Measurements from ENCODE around the gene PDE7B.
"Not testable (repeated sequence)": the region's sequence is repeated elsewhere in the genome, so short reads cannot be mapped to it uniquely, and the experiment has no call there.

PDE7B gene

DNA sequence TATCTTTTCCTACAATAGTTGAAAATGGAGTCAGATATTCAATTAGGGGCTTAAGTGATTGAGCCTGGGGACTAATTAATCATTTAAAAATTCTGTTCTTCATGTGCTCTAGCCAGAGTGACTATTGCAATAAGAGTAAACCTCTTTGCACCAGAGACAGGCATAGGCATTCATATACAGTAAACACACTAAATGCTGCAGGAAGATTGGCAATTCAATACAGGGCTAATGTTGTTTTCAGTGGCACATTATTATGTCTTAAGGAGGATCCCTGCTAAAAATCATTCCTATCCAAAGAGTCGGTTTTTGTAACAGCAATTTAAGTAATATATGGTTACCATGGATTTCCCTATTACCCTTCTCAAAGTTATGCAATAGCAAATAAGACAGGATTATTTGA lies 1.2 kb downstream of the PDE7B start:
- no peak for DNase-seq

DNA sequence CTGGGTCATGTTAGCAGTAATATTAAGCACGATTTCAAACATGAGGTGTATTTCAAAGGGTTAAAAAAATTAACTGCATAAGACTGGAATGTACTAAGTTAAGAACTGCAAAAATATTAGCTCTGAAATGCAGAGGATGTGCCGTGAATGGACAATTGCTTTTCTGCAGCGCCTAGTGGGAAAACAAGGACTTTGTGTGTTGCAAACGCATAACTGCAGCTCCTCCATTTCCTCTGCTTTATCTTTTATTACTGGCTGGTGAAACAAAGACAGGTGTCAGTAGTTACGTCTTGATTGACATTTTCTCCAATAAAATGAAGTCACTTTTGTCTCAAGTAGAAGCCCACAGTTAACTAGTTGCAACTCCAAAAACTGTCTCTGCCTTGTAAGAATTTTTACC lies 1.7 kb downstream of the PDE7B start:
- DNase-seq, result no peak

DNA sequence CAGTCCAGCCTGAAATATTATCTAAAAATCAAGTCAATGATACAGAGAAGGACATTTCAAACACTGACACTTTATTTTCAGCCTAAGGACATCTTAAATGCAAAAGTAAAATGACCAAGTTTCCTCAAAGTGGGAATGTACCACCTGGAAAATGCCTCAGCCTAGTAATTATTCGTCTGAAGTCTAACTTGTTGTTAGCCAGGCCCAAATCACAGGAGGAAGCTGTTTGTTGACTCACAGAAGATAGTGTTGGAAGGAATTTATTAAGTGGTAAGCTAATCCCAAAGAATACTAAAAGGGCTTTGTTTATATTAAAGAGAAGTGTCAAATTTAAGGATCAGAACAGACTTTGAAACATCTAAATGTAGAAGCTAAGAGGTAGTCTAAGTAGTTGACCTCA lies 2.5 kb downstream of the PDE7B start:
- no peak for DNase-seq

DNA sequence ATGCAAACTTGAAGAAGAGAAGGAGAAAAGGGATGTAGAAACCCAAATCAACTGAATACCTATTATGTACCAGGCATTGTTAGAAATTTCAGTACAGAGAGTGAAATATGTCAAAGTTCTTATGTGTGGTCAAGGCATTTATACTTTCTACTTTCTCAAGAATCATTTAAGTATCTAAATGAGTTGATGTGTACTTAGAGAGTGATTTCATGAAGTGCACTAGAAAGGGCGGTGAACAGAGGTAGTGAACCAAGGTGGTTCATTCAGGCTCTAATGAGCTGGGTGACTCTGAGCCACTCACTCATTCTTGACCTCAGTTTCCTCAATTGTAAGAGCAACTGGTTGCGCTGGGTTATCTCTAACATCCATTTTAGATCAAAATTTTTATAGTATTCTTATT lies 3.3 kb downstream of the PDE7B start:
- DNase-seq, result no peak

DNA sequence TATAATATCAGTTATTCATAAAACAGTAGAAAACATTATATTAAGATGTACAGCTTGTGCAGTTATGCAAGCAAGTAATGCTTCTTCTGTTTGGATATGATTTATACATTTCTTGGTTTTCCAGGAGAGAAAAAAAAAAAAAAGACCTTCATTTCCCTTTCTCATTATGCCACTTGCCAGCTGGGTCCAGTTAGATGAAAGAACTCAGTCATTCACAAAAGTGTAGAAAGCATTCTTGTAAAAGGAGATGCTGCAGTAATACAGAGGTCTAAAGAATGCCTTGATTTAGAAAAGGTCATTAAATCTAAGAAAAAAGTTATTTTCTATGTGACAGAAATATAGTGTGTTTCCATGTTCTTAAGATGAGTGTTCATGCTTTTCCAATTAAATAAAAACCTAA lies 7.4 kb downstream of the PDE7B start:
- no peak for DNase-seq

DNA sequence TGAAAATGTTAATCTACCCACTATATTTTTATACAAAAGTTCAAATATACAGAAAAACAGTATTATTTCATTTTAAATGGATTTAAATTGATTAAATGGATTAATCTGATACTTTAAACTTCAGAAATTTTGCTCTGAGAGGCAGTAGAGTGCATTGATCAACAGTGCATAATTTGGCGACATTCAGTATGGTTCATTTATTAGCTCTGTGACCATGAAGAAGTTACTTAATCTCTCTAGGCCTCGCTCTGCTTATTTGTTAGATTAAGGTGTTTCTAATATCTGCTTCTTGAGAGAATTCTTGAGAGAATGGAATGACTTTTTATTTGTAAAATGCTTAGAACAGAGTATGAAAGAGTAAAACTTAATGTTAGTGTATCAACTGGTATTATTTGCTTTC lies 8.9 kb downstream of the PDE7B start:
- no peak for DNase-seq

DNA sequence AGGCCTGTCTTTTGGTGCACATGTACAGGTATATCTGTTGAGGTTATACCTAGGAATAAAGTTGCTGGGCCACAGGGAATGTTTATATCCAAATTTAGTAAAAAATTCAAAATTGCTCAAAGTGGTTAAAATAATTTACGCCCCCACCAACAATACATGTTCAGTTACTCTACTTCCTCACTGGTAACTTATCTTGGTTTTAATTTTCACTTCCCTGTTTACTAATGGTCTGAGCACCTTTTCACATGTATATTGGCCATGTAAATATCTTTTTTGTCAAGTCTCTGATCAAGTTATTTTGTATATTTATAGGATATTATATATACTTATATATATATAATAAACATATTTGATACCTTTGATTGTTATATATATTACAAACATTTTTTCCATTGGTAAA lies 9.7 kb downstream of the PDE7B start:
- DNase-seq, result no peak

DNA sequence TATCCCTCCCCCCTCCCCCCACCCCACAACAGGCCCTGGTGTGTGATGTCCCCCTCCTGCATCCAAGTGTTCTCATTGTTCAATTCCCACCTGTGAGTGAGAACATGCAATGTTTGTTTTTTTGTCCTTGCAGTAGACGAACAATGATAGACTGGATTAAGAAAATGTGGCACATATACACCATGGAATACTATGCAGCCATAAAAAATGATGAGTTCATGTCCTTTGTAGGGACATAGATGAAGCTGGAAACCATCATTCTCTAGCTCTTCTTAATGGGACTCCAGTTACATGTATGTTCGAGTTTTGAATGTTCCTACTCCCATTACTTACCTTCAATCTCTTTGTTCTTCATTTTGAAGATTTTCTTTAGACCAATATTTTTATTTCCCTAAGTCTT lies 13.4 kb downstream of the PDE7B start:
- DNase-seq, result not testable (repeated sequence)

DNA sequence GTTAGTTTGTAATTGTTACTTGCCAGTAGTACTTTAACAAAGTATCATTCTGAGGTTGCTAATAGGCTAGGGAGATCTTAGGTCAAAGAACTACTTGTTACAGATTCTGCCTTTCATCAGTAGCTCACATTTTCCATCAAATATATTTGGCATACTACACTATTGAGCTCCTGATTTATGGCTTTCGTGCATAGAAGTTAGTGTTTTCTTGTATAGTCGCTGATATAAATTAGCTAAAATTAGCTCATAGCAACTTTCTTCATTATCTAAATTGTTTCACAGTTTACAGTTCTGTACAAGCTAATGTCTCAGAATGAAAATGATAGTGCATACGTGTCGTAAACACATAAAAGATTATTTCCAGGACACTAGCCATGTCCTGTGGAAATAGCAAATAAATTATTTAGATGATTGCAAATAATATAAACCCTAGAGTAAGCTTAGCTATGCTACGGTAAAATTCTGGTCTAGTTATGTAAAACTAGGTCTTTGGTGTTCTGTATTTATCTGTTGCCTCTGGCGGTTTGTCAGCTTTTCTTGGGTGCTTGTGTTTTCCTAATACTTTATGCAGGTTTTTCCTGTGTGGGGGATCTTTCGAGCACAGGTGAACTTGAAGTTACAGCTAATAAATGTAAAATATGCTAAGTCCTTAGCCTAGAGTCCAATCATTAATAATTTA lies 15.1 kb downstream of the PDE7B start:
- DNase-seq, result no peak

DNA sequence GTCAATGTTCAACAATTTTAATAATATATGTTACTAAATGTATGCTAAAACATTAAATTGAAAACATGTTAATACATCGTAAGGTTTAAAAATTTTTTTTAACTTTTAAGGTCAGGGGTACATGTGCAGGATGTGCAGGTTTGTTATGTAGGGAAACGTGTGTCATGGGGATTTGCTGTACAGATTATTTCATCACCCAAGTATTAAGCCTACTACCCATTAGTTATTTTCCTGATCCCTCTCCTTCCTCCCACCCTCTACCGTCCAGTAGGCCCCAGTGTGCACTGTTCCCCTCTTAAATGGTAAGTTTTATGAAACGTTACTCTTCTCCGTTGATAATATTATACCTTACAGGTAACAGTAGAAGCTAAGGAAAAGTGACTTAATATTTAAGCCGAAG lies 15.8 kb downstream of the PDE7B start:
- no peak for DNase-seq

DNA sequence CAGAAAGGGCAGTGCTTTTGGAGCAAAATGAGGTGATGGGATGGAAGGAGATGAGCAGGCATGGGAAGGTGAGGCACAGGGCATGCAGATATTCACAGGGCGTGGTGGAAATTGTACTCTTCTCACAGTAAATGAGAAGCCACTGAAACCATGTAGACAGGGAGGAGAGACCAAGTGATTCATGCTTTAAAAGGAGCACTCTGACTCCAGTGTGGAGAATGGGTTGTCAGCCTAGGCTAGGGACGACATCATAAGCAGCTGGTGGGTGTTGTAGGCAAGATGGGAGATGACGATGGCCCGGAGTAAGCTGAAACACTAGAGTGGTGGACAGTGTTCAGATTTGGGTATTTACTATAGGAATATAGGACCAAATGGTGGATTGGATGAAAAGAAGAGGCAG lies 18.4 kb downstream of the PDE7B start:
- DNase-seq, result no peak

DNA sequence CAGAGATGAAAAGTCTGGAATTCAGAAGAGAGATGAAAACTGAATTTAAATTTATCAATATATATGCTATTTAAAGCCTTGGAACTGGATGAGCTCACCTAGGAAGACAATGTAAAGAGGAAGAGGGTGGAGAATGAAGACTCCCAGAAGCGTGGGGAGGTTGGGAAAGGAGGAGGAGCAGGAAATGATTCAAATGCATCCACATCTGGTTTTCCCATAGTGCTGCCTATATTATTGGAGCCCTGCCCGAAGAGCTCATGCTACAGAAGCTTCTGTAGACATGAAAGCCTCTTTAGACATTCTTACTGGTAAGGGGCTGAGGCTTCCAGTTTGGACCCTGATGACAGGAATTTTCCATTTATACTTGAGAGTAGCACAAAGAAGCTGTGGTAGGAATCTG lies 19.2 kb downstream of the PDE7B start:
- DNase-seq, result no peak

DNA sequence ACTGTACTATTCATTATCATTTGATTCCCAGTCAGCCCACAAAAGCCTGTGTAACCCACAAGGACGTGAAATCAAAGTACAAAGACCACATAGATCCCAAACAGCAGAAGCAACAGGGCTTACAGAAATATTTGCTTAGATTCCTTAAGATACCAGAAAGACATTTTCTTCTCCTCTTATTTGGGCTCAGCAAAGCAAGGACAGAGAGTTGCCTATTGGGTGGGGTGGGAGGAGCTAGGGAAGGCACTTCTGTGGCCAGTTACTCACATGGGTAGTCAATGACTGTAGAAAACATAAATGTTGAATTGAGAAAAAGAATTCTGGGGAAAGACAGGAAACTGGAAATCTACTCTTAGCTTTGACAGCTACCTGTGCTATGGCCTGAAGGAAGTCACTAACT lies 19.8 kb downstream of the PDE7B start:
- DNase-seq, result no peak

DNA sequence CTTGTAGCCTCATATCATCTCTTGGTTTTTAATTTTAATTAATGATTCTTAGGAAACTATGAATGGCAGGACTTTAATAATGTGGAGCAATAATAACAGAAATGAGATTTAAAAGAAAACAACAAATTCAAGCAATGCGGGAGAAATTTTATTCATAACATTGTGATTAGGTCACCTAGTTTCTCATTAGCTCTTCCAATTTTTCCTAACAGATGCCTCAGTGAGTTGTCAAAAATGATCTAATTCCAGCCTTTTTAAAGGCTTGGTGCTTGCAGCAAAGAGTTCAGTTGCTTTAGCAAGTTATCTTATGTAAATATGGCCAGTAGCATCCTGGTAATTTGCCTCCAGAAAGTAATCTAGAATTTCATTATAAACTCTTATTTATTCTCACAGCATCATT lies 20.4 kb downstream of the PDE7B start:
- DNase-seq, result no peak

DNA sequence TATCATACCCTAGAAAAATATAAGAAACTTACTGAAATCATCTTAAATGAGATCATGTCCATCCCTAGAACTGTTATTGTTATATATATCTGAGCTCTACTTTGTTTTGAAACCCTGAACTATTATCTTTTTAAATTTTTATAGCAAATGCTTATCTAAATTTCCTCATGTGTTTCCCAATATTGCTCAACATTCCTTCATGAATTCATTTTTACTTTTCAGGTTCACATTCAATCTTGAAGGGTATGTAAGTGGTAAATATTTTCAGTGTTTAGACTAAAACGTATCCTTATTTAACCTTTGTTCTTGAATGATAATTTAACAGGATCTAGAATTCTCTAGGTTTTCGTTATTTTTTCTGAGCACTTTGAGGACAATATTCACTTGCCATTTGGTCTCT lies 23.9 kb downstream of the PDE7B start:
- no peak for DNase-seq

DNA sequence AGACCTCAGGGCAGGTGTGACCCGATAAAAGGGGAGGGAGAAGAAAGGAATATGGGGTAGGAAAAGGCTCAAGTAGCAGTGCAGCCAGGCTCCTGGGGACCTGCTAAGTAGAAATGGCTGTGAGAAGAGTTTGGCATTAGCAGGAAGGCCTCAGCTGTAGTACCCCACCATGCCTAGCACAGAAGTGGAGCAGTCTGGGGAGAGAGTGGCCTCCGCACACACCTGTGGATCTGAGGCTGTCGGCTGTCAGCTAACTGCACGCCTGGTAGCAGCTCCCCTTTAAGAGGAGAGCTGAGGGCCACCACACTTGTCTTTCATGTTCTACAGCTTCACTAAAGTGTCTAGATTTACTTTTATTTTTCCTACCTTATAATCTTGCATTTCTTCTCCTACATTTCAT lies 24.6 kb downstream of the PDE7B start:
- no peak for DNase-seq

DNA sequence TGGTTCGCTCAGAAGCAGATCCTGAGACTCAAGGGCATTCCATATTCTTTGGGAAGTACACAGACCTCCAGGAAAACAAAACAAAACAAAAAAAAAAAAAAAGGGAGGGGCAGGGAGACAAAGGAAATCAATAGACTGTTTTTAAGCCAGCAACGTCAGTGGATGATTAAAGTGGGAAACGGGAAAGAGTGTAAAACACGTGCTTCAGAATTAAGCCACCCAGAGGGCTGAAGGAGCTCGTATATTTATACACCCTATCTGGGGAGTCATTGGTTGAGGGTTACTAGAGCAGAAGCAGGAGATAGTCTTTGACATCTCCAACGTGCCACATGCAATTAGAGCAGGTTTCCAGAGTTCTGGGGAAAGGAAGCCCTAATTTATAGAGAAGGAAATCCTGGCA lies 26.2 kb downstream of the PDE7B start:
- no peak for DNase-seq

DNA sequence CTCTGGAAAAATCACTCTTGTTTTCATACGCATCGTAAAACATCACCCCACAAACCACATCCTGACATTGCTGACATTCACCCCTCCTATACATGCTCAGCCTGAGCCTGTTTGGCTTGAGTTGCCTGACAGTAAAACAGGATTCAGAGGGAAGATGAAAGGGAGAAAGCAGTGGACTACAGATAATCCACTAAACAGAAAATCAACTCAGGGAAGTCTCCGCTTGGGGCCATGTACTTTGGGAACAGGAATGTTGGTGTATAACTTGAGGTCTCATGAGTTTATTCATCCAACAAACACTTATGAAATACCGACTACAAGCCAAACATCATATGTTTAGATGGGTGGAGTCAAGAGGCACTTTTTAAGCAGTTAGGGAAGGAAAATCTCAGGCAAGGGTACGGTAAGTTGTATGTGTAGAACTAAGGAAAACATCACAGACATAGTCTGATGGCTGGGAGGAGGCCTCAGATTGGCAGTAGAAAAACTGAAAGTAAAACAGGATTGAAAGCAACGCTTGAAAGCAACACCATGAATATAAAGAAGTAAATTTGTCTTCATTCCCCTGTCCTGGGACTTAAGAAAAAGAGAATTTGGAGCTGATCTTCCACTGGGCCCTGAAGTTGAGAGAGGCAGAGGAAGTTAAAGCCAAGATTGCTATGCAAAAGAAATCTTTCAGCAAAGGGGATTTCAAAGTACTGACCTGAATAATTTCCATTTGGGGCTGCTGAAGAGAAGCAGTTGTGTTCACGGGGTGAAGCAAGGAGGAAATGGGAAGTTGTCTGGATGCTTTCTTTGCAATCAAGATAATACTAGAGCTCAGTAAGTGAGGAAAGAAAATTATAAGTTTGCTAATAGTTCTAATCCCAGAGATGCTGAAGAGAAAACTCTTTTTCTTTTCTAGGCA lies 28.8 kb downstream of the PDE7B start:
- DNase-seq, result no peak

DNA sequence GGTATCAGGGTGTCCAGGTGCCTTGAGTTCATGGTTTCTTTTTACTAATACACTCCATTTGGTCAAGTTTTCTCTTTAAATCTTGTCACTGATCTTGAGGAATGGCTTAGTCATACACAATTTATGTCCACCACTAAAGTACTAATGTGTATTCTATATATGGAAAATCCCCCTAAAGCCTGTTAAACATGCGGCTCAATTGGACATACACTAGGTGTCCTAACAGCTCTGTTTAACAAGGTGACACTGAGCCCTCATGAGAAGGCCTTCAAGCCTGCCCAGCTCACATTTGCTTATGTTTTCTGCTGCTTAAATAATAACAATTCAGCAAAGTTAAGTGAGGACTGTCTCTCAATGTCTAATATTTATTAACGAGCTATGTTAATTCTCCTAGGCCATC lies 31.5 kb downstream of the PDE7B start:
- no peak for DNase-seq

DNA sequence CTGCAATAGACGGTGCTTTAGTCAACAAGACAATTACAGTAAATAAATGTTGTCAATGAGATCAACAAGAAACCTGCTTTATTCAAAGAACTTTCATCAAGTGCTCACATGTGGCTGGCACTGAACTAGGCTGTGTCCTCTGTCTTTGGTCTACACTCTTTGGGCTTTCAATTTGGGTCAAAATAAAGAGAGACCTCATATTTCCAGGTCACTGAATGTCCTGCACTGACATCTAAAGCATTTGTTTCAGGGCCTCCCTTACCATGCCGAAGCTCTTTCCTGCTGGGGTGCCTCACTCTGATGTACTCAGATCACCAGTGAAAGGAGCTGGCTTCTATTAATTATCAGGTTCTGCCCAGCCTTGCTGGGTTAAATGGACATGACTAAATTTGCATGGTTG lies 32.0 kb downstream of the PDE7B start:
- DNase-seq, result no peak

DNA sequence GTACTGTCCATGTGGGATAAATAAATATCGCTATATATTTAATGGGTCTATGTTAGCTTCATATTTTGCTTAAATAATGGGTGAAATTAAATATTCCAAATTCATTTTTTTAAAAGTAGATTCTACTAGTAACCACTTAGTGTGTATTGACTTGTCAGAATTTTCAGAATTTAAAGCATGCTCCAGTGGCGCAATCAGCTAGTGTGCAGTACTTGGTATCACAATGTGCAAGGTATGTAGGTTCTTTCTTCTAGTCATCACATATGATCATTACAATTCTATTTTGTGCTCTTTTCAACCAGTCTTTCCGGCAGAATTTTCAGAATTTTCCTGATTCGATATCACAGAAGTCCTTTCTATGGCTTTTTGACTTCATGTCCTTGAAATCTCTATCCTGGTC lies 32.6 kb downstream of the PDE7B start:
- DNase-seq, result no peak

DNA sequence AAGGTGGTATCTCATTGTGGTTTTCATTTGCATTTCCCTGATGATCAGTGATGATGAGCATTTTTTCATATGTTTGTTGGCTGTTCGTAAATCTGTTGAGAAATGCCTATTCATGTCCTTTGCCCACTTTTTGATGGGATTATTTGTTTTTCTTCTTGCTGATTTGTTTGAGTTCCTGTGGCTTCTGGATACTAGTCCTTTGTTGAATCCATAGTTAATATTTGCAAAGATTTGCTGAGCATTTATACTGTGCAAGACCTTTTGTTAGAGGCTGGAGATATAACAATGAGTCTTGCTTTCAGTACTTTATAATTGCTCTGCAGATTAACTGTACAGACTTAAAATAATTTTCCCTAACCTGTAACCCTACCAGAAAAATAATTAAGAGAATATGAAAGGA lies 35.6 kb downstream of the PDE7B start:
- no peak for DNase-seq

DNA sequence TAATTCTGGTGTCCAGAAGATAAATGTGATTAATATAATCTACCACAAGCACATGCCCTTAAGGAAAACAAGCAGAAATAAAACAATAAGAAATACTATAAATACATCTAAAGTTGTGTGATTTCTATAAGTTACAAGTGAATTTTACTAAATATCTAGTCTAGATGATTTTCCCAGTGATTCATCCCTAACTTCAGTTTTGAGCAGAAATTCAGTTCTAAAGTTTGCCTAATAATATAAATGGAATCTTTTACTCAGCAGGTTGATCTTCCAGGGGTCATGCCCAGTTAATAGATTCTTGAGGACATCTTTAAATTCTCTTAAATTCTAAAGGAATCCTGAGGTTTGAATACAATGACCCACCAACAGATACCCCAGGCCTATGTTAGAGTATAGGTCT lies 37.3 kb downstream of the PDE7B start:
- DNase-seq, result no peak

DNA sequence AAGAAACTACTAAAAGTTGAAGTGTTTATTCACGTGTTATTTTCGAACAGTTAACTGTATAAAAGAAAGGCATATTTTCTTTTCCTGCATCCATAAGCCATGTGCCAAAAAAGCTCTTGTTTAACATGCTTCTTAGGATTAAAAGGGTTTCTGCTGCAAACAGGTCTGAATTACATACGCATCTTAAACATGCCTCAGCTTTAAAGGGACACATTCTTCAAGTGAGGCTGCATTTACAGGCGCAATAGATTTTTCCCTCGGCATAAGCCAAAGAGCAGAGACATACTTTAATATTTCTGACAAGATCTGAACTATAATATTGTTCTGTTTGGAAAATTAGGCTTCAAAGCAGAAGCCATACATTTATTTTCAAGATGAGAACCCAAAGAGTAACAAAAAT lies 39.4 kb downstream of the PDE7B start:
- no peak for DNase-seq

DNA sequence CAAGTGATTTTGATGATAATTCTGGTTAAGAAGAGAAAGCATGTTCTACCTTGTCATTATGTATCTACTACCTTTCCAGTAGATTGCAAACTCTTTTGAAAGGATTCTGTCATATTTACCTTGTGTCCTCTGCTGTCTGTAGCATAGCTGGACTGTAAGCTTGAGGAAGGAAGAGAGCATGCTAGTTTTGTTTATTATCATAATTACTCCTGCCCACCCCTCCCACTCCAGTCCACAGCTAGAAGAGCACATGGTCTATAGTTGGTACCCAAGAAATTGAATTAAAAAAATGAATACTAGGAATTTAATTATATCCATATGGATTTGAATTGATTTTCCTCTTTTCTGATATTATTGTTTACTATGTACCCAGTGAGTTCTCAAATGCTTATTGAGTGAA lies 40.2 kb downstream of the PDE7B start:
- DNase-seq, result no peak
